Panc1 (cell line): ENCODE measurements around the gene SMIM13. TPM values are rescaled to one million over a fixed set of nuclear protein-coding genes. Genes with fewer than 3 reads are reported as not detected.

Experiments used
- ATAC-seq: fragments of 200-7000 bp; cut with Tn5 transposase; 2 replicates; pipeline ENCODE4 v1.9.1; 2020; ENCODE audit warnings: mild to moderate bottlenecking, moderate library complexity
- BruUV-seq: library from RNA; stranded (reverse); fragments of 400-500 nt; replicated peaks from 2 replicates; lab custom pipeline; 2021; lab: Mats Ljungman, UMichigan
- CTCF ChIA-PET: fragments of 300-600 bp; sonication (Branson Sonifier 250); formaldehyde crosslinking; loops from one replicate; lab custom pipeline; 2022; ENCODE audit warnings: antibody characterized with exemption; lab: Charles Lee
- POLR2A ChIA-PET: fragments of 300-600 bp; sonication (Branson Sonifier 250); formaldehyde crosslinking; loops from one replicate; lab custom pipeline; 2022; ENCODE audit warnings: antibody characterized with exemption; lab: Charles Lee
- DNase-seq: peaks from one replicate; pipeline ENCODE4 v3.0.0-alpha.2; 2010; ENCODE audit warnings: low read depth, low spot score
- H3K27ac ChIP-seq: 2 replicates; pipeline ENCODE4 v1.5.1; 2011; ENCODE audit warnings: mild to moderate bottlenecking, low read length, inconsistent platforms
- H3K27me3 ChIP-seq: fragments of 200-500 bp; sonication (Bioruptor generic); 2 replicates; pipeline ENCODE4 v1.6.0; 2014; ENCODE audit warnings: low read length, inconsistent platforms; ENCODE audit not compliant: control insufficient read depth, insufficient read depth
- H3K36me3 ChIP-seq: fragments of 200-500 bp; sonication (Bioruptor generic); 2 replicates; pipeline ENCODE4 v1.5.1; 2014; ENCODE audit warnings: inconsistent platforms, mild to moderate bottlenecking, low read length, moderate library complexity; ENCODE audit not compliant: control insufficient read depth, insufficient read depth
- H3K4me1 ChIP-seq: 2 replicates; pipeline ENCODE4 v1.5.1; 2011; ENCODE audit warnings: inconsistent platforms, mild to moderate bottlenecking, low read length, moderate library complexity; ENCODE audit not compliant: control insufficient read depth, insufficient read depth
- H3K4me3 ChIP-seq, 2 experiments: 2 replicates each; pipeline ENCODE4 v1.5.1; 2011 to 2012; ENCODE audit warnings: low read depth in 2 of 2, low read length in 2 of 2, mild to moderate bottlenecking in 2 of 2, inconsistent platforms in 1 of 2, moderate library complexity in 1 of 2
- H3K9me3 ChIP-seq: fragments of 200-500 bp; sonication (Bioruptor generic); 2 replicates; pipeline ENCODE4 v1.5.1; 2014; ENCODE audit warnings: low read depth, mild to moderate bottlenecking, inconsistent platforms, low read length, moderate library complexity; ENCODE audit not compliant: control insufficient read depth, insufficient read depth
- CTCF ChIP-seq: fragments of 450-650 bp; IDR thresholded peaks from 2 replicates; pipeline ENCODE4 v1.5.1; 2017; ENCODE audit warnings: mild to moderate bottlenecking
- POLR2AphosphoS5 ChIP-seq: IDR thresholded peaks from 2 replicates; pipeline ENCODE4 v1.6.1; 2012; ENCODE audit warnings: mild to moderate bottlenecking, low read depth, low read length, moderate library complexity
- REST ChIP-seq, 2 experiments: IDR thresholded peaks; 2 replicates each; pipeline ENCODE4 v1.6.1; 2011 to 2012; ENCODE audit warnings: low read depth in 2 of 2, control low read depth in 1 of 2, low read length in 1 of 2, mild to moderate bottlenecking in 1 of 2, moderate library complexity in 1 of 2; ENCODE audit not compliant: insufficient read depth in 1 of 2
- SIN3A ChIP-seq: IDR thresholded peaks from 2 replicates; pipeline ENCODE4 v1.6.1; 2012; ENCODE audit warnings: low read depth, mild to moderate bottlenecking, low read length, moderate library complexity, borderline replicate concordance; ENCODE audit not compliant: insufficient read depth
- TCF7L2 ChIP-seq: IDR thresholded peaks from 2 replicates; pipeline ENCODE4 v1.6.1; 2011; ENCODE audit warnings: mild to moderate bottlenecking, low read depth, low read length, inconsistent platforms
- in situ Hi-C: cut with HindIII; loops from 2 replicates; pipeline ENCODE4 v1.10.0; 2016; ENCODE audit warnings: low sequenced_read_pairs, low pct_unique_long_range_greater_than_20kb
- intact Hi-C: fragments of 100-400 bp; cut with micrococcal nuclease; formaldehyde crosslinking; loops from one replicate; pipeline ENCODE4 v1.10.0; 2022; ENCODE audit not compliant: unreplicated experiment
- total RNA-seq: library from RNA; stranded (reverse); gene quantifications from one replicate; pipeline ENCODE4 v1.2.1, GENCODE V29; 2021; ENCODE audit not compliant: unreplicated experiment

Gene SMIM13
- total RNA-seq, 1 experiment from 2014 or later = 17.6 TPM

- no peak overlapping the region for H3K4me3 ChIP-seq
- in situ Hi-C loops = no loop called here
- TF ChIP-seq SIN3A = no peak
- TF ChIP-seq POLR2AphosphoS5 = no peak
- TF ChIP-seq CTCF = no peak
- no peak for TF ChIP-seq REST (IDR thresholded peaks at IDR 0.05; ENCODE audit: insufficient read depth in 1 of 2, low read depth in 2 of 2, low read length in 1 of 2)
- no peak for TF ChIP-seq TCF7L2
- H3K27ac ChIP-seq = no peak overlapping the region
- ChIA-PET CTCF (no interaction called here), POLR2A (no interaction called here)
- H3K4me1 ChIP-seq = no peaks in the 10 kb centered on the region
- H3K27me3 ChIP-seq = no peaks in the 10 kb centered on the region
- ATAC-seq (no peak), DNase-seq (no peak)
- intact Hi-C loops = no loop called here
- peaks cover 4% of the 10 kb centered on the region; the same call in 1 of the 2 replicates for H3K9me3 ChIP-seq
- no peaks in the 10 kb centered on the region for H3K36me3 ChIP-seq
- no TSS peak for BruUV-seq
Observed at GRCh38 chr6:11185204-11185842, 91.7 kb downstream of the SMIM13 start.

GRCh38 chr6:11187301-11187700 lies 93.7 kb downstream of the SMIM13 start:
- no peak for ATAC-seq
- Histone ChIP-seq H3K27ac (no peak overlapping the region), H3K9me3 (no peaks in the 10 kb centered on the region), H3K4me3 (no peak overlapping the region), H3K36me3 (no peaks in the 10 kb centered on the region), H3K4me1 (no peaks in the 10 kb centered on the region), H3K27me3 (no peaks in the 10 kb centered on the region)
- intact Hi-C loops = no loop called here
- ChIA-PET CTCF (no interaction called here), POLR2A (no interaction called here)
- no TSS peak for BruUV-seq
- in situ Hi-C loops = no loop called here
- no peak for DNase-seq
- TF ChIP-seq REST (IDR thresholded peaks at IDR 0.05; ENCODE audit: insufficient read depth in 1 of 2, low read depth in 2 of 2, low read length in 1 of 2) = no peak
- TF ChIP-seq TCF7L2 = no peak
- no peak for TF ChIP-seq POLR2AphosphoS5
- no peak for TF ChIP-seq CTCF
- TF ChIP-seq SIN3A = no peak
